ENCODE measurements around the gene ADAMTS16.
A peak's percentile ranks its signal among the peaks of the same experiment; 100 is the strongest.

ADAMTS16 gene

GRCh38 chr5:5315068-5315980, 175.2 kb downstream of the ADAMTS16 start:
- DNase-seq (ENCODE audit: low spot score) = no peak

GRCh38 chr5:5316334-5316733, 176.2 kb downstream of the ADAMTS16 start:
- DNase-seq (ENCODE audit: low spot score) = no peak

- no peak for DNase-seq (ENCODE audit: low spot score)
Measured at GRCh38 chr5:5317976-5318375, 177.8 kb downstream of the ADAMTS16 start.

- DNase-seq (ENCODE audit: low spot score) = no peak
Measured at GRCh38 chr5:5318426-5319190, 178.5 kb downstream of the ADAMTS16 start.

- DNase-seq (ENCODE audit: low spot score) = no peak
Measured at GRCh38 chr5:5320062-5320805, 180.1 kb downstream of the ADAMTS16 start.

GRCh38 chr5:5321137-5321536, 181.0 kb downstream of the ADAMTS16 start:
- DNase-seq (ENCODE audit: low spot score) = no peak

- no peak for DNase-seq (ENCODE audit: low spot score)
Measured at GRCh38 chr5:5323551-5323950, 183.4 kb downstream of the ADAMTS16 start.

GRCh38 chr5:5326115-5326758, 186.1 kb downstream of the ADAMTS16 start:
- DNase-seq (ENCODE audit: low spot score) = no peak

- no peak for DNase-seq (ENCODE audit: low spot score)
Measured at GRCh38 chr5:5327126-5327525, 187.0 kb downstream of the ADAMTS16 start.

GRCh38 chr5:5330728-5331452, 190.8 kb downstream of the ADAMTS16 start:
- no peak for DNase-seq (ENCODE audit: low spot score)

- no peak for DNase-seq (ENCODE audit: low spot score)
Measured at GRCh38 chr5:5331848-5332247, 191.7 kb downstream of the ADAMTS16 start.

- no peak for DNase-seq (ENCODE audit: low spot score)
Measured at GRCh38 chr5:5332287-5332686, 192.2 kb downstream of the ADAMTS16 start.

- DNase-seq (ENCODE audit: low spot score) = no peak
Measured at GRCh38 chr5:5335107-5335506, 195.0 kb downstream of the ADAMTS16 start.

- no peak for DNase-seq (ENCODE audit: low spot score)
Measured at GRCh38 chr5:5335700-5336264, 195.7 kb downstream of the ADAMTS16 start.

- DNase-seq (ENCODE audit: low spot score) = no peak
Measured at GRCh38 chr5:5339257-5339656, 199.1 kb downstream of the ADAMTS16 start.

- peak; percentile 73 for DNase-seq (ENCODE audit: low spot score)
Measured at GRCh38 chr5:5340206-5340729, 200.1 kb downstream of the ADAMTS16 start.

GRCh38 chr5:5341531-5342292, 201.6 kb downstream of the ADAMTS16 start:
- DNase-seq (ENCODE audit: low spot score) = peak; percentile 29

- DNase-seq (ENCODE audit: low spot score) = no peak
Measured at GRCh38 chr5:5342784-5343183, 202.7 kb downstream of the ADAMTS16 start.

- DNase-seq (ENCODE audit: low spot score) = peak; percentile 42
Measured at GRCh38 chr5:5343568-5343967, 203.4 kb downstream of the ADAMTS16 start.

GRCh38 chr5:5344051-5344571, 204.0 kb downstream of the ADAMTS16 start:
- no peak for DNase-seq (ENCODE audit: low spot score)

Measured in ecto neural progenitor cell (in vitro differentiated cells).